HepG2 (cell line): ENCODE measurements around the gene HMGN4. TPM values are rescaled to one million over a fixed set of nuclear protein-coding genes. Genes with fewer than 3 reads are reported as not detected.

Experiments
- CHD2 ChIP-seq: IDR thresholded peaks from 2 replicates; pipeline ENCODE4 v1.6.1; 2011; ENCODE audit warnings: low read depth, low read length, improper control_type of control experiment
- E2F2 ChIP-seq: sonication (generic); formaldehyde crosslinking; IDR thresholded peaks from 2 replicates; pipeline ENCODE4 v1.4.0; 2020; ENCODE audit warnings: missing genetic modification reagents, borderline replicate concordance
- ELK4 ChIP-seq: sonication (generic); formaldehyde crosslinking; IDR thresholded peaks from 2 replicates; pipeline ENCODE4 v1.9.0; 2021; ENCODE audit warnings: missing genetic modification reagents, borderline replicate concordance
- FOXJ3 ChIP-seq: sonication (generic); formaldehyde crosslinking; IDR thresholded peaks from 2 replicates; pipeline ENCODE4 v1.4.0; 2020; ENCODE audit warnings: missing genetic modification reagents, mild to moderate bottlenecking, borderline replicate concordance
- GZF1 ChIP-seq: sonication (generic); formaldehyde crosslinking; IDR thresholded peaks from 2 replicates; pipeline ENCODE4 v1.5.1; 2020; ENCODE audit warnings: mild to moderate bottlenecking, missing genetic modification reagents
- HCFC1 ChIP-seq: fragments of 150-350 bp; IDR thresholded peaks from 2 replicates; pipeline ENCODE4 v1.6.1; 2014; ENCODE audit warnings: low read depth, low read length
- HMGXB4 ChIP-seq, 2 experiments: sonication (generic) in 1 of 2; formaldehyde crosslinking in 1 of 2; IDR thresholded peaks; 2 replicates each; pipeline versions ENCODE4 v1.4.0 to v1.6.1; 2018 to 2020; ENCODE audit warnings: missing genetic modification reagents in 2 of 2, borderline replicate concordance in 1 of 2, low read depth in 1 of 2, mild to moderate bottlenecking in 1 of 2, missing biosample characterization in 1 of 2
- HOXA7 ChIP-seq: sonication (generic); formaldehyde crosslinking; IDR thresholded peaks from 2 replicates; pipeline ENCODE4 v1.8.1; 2022; ENCODE audit warnings: mild to moderate bottlenecking, missing genetic modification reagents, moderate library complexity
- IRX3 ChIP-seq: sonication (generic); formaldehyde crosslinking; IDR thresholded peaks from 2 replicates; pipeline ENCODE4 v1.8.1; 2023; ENCODE audit warnings: mild to moderate bottlenecking, low read depth, missing genetic modification reagents, borderline replicate concordance
- KAT8 ChIP-seq: IDR thresholded peaks from 2 replicates; pipeline ENCODE4 v1.6.1; 2016; ENCODE audit warnings: missing genetic modification reagents, missing compliant biosample characterization
- MEIS2 ChIP-seq: sonication (generic); formaldehyde crosslinking; IDR thresholded peaks from 2 replicates; pipeline ENCODE4 v1.9.0; 2021; ENCODE audit warnings: mild to moderate bottlenecking, missing genetic modification reagents
- NFIC ChIP-seq: IDR thresholded peaks from 2 replicates; pipeline ENCODE4 v1.6.1; 2012; ENCODE audit warnings: mild to moderate bottlenecking, low read length, inconsistent platforms
- NFKBIZ ChIP-seq: IDR thresholded peaks from 2 replicates; pipeline ENCODE4 v1.6.1; 2018; ENCODE audit warnings: missing genetic modification reagents, missing compliant biosample characterization
- NR2C2 ChIP-seq: sonication (generic); formaldehyde crosslinking; IDR thresholded peaks from 2 replicates; pipeline ENCODE4 v1.4.0; 2020; ENCODE audit warnings: missing genetic modification reagents, mild to moderate bottlenecking, moderate library complexity, borderline replicate concordance
- RARA ChIP-seq: IDR thresholded peaks from 2 replicates; pipeline ENCODE4 v1.6.1; 2016; ENCODE audit warnings: missing genetic modification reagents, missing compliant biosample characterization
- SOX13 ChIP-seq, 3 experiments: fragments of 450-650 bp in 1 of 3; sonication (generic) in 1 of 3; formaldehyde crosslinking in 1 of 3; IDR thresholded peaks in 2 of 3; conservative IDR thresholded peaks in 1 of 3; 2 replicates each; pipeline versions ENCODE4 v1.5.0 to v1.6.1; 2016 to 2020; ENCODE audit warnings: antibody characterized with exemption in 1 of 3, mild to moderate bottlenecking in 1 of 3, missing compliant biosample characterization in 1 of 3, missing genetic modification reagents in 1 of 3, moderate library complexity in 1 of 3
- THAP7 ChIP-seq: sonication (generic); formaldehyde crosslinking; IDR thresholded peaks from 2 replicates; pipeline ENCODE4 v1.8.1; 2023; ENCODE audit warnings: mild to moderate bottlenecking, missing genetic modification reagents
- ZNF124 ChIP-seq: sonication (generic); formaldehyde crosslinking; IDR thresholded peaks from 2 replicates; pipeline ENCODE4 v1.4.0; 2020; ENCODE audit warnings: missing genetic modification reagents
- ZNF30 ChIP-seq: sonication (generic); formaldehyde crosslinking; IDR thresholded peaks from 2 replicates; pipeline ENCODE4 v1.5.0; 2020; ENCODE audit warnings: mild to moderate bottlenecking, missing genetic modification reagents
- ZNF446 ChIP-seq: sonication (generic); formaldehyde crosslinking; IDR thresholded peaks from 2 replicates; pipeline ENCODE4 v1.5.0; 2020; ENCODE audit warnings: mild to moderate bottlenecking, missing genetic modification reagents
- ZNF543 ChIP-seq: sonication (generic); formaldehyde crosslinking; IDR thresholded peaks from 2 replicates; pipeline ENCODE4 v1.4.0; 2020; ENCODE audit warnings: mild to moderate bottlenecking, missing genetic modification reagents
- ZNF557 ChIP-seq: sonication (generic); formaldehyde crosslinking; IDR thresholded peaks from 2 replicates; pipeline ENCODE4 v1.4.0; 2020; ENCODE audit warnings: missing genetic modification reagents
- ZNF562 ChIP-seq: sonication (generic); formaldehyde crosslinking; IDR thresholded peaks from 2 replicates; pipeline ENCODE4 v1.8.0; 2022; ENCODE audit warnings: missing genetic modification reagents, borderline replicate concordance
- ZSCAN12 ChIP-seq: sonication (generic); formaldehyde crosslinking; IDR thresholded peaks from 2 replicates; pipeline ENCODE4 v1.9.0; 2021; ENCODE audit warnings: mild to moderate bottlenecking, missing genetic modification reagents
- polyA plus RNA-seq, 8 experiments: library from polyadenylated mRNA; depleted of rRNA in 3 of 8; stranded (reverse) in 7 of 8; unstranded in 1 of 8; fragments of >200 nt; fragmentation: Illumina TruSeq in 4 of 8; extraction: Trizol in 4 of 8; gene quantifications; 2 replicates each; pipeline versions ENCODE4 v1.2.1 to v1.2.3, GENCODE V29; 2011 to 2016; ENCODE audit warnings: low read depth in 4 of 8, missing spikeins in 1 of 8, mixed read lengths in 1 of 8; ENCODE audit not compliant: insufficient read depth in 1 of 8
- total RNA-seq, 5 experiments: library from RNA; depleted of rRNA; stranded (reverse); fragments of >200 nt; fragmentation: Illumina TruSeq; extraction: Trizol; gene quantifications; 2 replicates each; pipeline ENCODE4 v1.2.3, GENCODE V29; 2016; ENCODE audit warnings: low read depth in 1 of 5

Gene HMGN4
- total and polyA plus RNA-seq, 2 of the 13 experiments (the other 11 are each of a cell fraction or from before 2014, with no cell fraction given) = 39.9 to 52.1 TPM

DNA sequence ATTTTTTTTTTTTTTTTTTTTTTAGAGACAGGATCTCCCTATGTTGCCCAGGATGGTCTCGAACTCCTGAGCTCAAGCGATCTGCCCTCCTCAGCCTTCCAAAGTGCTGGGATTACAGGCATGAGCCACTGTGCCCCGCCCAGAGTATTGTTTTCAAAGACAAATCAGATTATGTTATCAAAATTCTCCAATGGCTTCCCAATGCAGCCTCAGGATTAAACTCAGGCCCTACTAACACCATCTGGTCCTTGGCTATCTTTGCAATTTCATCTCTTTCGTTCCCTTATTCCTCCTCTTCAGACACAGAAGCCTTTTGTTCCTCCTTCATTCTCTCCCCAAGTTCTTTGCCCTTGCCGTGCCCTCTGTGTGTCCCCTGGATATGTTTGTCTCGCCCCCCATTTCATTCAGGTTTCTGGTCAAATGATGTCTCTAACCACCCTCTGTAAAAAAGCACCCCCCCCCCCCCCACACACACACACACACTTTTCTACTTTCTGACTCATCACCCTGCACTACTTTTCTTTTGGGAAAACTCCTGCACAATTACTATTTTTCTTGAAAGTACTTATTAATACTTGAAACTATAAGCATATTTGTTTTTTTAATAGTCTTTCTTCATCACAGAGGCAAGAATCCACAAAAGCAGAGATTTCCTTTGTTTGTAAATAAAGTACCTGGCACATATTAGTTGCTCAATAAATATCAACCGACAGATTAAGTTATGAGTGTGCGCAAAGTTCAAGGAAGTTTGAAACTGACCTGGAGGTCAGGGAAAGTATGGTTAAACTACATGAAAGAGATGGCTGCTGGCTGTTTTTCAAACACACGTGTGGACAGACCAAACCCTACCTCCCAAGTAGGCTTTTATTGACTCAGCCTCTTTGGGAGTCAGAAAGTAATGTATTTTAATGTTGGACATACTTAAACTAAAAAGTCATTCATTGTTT, 21.4 kb upstream of the HMGN4 start (continued):
- TF ChIP-seq ELK4 (CRISPR knock-in tag) = no peak
- no peak for TF ChIP-seq IRX3 (CRISPR knock-in tag)
- peak; percentile 21; the same call in 1 of the 2 replicates for TF ChIP-seq NR2C2 (CRISPR knock-in tag)
- no peak for TF ChIP-seq HOXA7
- no peak; a peak in 1 of 4 replicates for TF ChIP-seq HMGXB4 (CRISPR knock-in tag; IDR thresholded peaks at IDR 0.05; ENCODE audit: borderline replicate concordance in 1 of 2, low read depth in 1 of 2)
- TF ChIP-seq E2F2 (CRISPR knock-in tag) = no peak
- TF ChIP-seq ZNF30 (CRISPR knock-in tag) = no peak
- peak; percentile 48; the same call in 1 of the 2 replicates for TF ChIP-seq KAT8 (CRISPR knock-in tag)
- peak; percentile 53; the same call in 1 of the 2 replicates for TF ChIP-seq FOXJ3
- TF ChIP-seq ZNF543 = no peak
- no peak for TF ChIP-seq SOX13 (IDR thresholded peaks at IDR 0.05)
- peak in 1 of 2 experiments; percentile 80; a peak in 2 of 4 replicates for TF ChIP-seq SOX13 (CRISPR knock-in tag; conservative IDR thresholded peaks at IDR 0.05 in 1 of 2, IDR thresholded peaks at IDR 0.05 in 1 of 2)
- peak; percentile 61; the same call in 1 of the 2 replicates for TF ChIP-seq NFIC
- no peak for TF ChIP-seq ZSCAN12 (CRISPR knock-in tag)
- TF ChIP-seq MEIS2 (CRISPR knock-in tag) = no peak
- peak; percentile 38; the same call in 1 of the 2 replicates for TF ChIP-seq ZNF124 (CRISPR knock-in tag)
- TF ChIP-seq NFKBIZ = 0 out of 2 replicates have a peak, but pooled peaks have one; percentile 27
- no peak for TF ChIP-seq ZNF557 (CRISPR knock-in tag)
- peak; percentile 90 for TF ChIP-seq RARA
- no peak for TF ChIP-seq HCFC1
- no peak for TF ChIP-seq ZNF446 (CRISPR knock-in tag)
- TF ChIP-seq THAP7 (CRISPR knock-in tag) = no peak
- no peak for TF ChIP-seq ZNF562
- TF ChIP-seq CHD2 = no peak
- no peak for TF ChIP-seq GZF1 (CRISPR knock-in tag)
